Activated CD4-positive, alpha-beta memory T cell treated with anti-CD3 and anti-CD28 coated beads, Interleukin-2, amount 10 ng/mL, durations not matched to agents 7 days and 5 days (primary cell): ENCODE results near the gene FGGY. TPM values are rescaled to one million over a fixed set of nuclear protein-coding genes. Genes with fewer than 3 reads are reported as not detected.
"Not testable (repeated sequence)": the region's sequence is repeated elsewhere in the genome, so short reads cannot be mapped to it uniquely, and the experiment has no call there.

Source experiments
- CTCF ChIA-PET: fragments of 350-600 bp; sonication (Branson Sonifier 250); formaldehyde crosslinking; loops from one replicate; lab custom pipeline; 2021; ENCODE audit warnings: antibody characterized with exemption, inconsistent platforms; lab: Charles Lee
- POLR2A ChIA-PET: fragments of 350-600 bp; sonication (Branson Sonifier 250); formaldehyde crosslinking; loops from one replicate; lab custom pipeline; 2021; ENCODE audit warnings: antibody characterized with exemption; lab: Charles Lee
- DNase-seq: peaks from one replicate; pipeline ENCODE4 v3.0.0-alpha.2; 2020
- H3K27ac Mint-ChIP-seq: one replicate; pipeline ENCODE4 v1.8.0; 2021; ENCODE audit warnings: mild to moderate bottlenecking, mixed read lengths
- H3K27me3 Mint-ChIP-seq: one replicate; pipeline ENCODE4 v1.8.0; 2021; ENCODE audit warnings: mixed read lengths
- H3K36me3 Mint-ChIP-seq: one replicate; pipeline ENCODE4 v1.8.0; 2021; ENCODE audit warnings: low read depth, mixed read lengths
- H3K4me1 Mint-ChIP-seq: one replicate; pipeline ENCODE4 v1.8.0; 2021; ENCODE audit warnings: mixed read lengths
- H3K4me3 Mint-ChIP-seq: one replicate; pipeline ENCODE4 v1.8.0; 2021; ENCODE audit warnings: mild to moderate bottlenecking, mixed read lengths
- H3K9me3 Mint-ChIP-seq: one replicate; pipeline ENCODE4 v1.8.0; 2021; ENCODE audit warnings: mixed read lengths
- total RNA-seq, 2 experiments: library from RNA; stranded (reverse); gene quantifications; one replicate each; pipeline ENCODE4 v1.2.3, GENCODE V29; 2021

FGGY gene
- total RNA-seq, 2 experiments from 2014 or later = 7.0 to 7.7 TPM

DNA sequence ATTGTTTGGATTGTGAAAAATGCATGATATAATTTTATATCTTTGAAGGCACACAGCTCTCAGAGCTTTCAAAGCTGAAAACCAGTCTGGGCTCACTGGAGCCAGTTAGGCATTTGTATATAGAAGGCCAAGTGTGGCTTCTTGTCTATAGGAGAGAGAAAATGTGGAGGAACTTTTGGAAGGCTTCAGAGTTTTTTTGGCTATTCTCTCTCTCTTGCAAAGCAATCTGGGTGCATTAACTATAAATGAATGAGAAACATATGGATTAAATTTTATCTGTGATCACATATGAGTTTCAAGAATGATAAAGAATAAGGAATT is 301.2 kb downstream of the FGGY start:
- Mint-ChIP-seq H3K4me1 (no peaks in the 10 kb centered on the region), H3K36me3 (no peaks in the 10 kb centered on the region), H3K27me3 (no peaks in the 10 kb centered on the region), H3K9me3 (no peaks in the 10 kb centered on the region), H3K27ac (no peak overlapping the region), H3K4me3 (no peak overlapping the region)
- no peak for DNase-seq
- POLR2A ChIA-PET = no interaction called here
- CTCF ChIA-PET = no interaction called here

- DNase-seq = no peak
- H3K36me3 Mint-ChIP-seq = no peaks in the 10 kb centered on the region
- H3K27ac Mint-ChIP-seq = no peak overlapping the region
- no peaks in the 10 kb centered on the region for H3K27me3 Mint-ChIP-seq
- H3K9me3 Mint-ChIP-seq = no peaks in the 10 kb centered on the region
- no peaks in the 10 kb centered on the region for H3K4me1 Mint-ChIP-seq
- H3K4me3 Mint-ChIP-seq = no peak overlapping the region
- CTCF ChIA-PET = no interaction called here
- POLR2A ChIA-PET = no interaction called here
Observed at GRCh38 chr1:59601041-59601441, 304.1 kb downstream of the FGGY start.

- Mint-ChIP-seq H3K4me3 (no peak overlapping the region), H3K36me3 (no peaks in the 10 kb centered on the region), H3K4me1 (no peaks in the 10 kb centered on the region), H3K27me3 (no peaks in the 10 kb centered on the region), H3K27ac (no peak overlapping the region), H3K9me3 (no peaks in the 10 kb centered on the region)
- DNase-seq = no peak
- ChIA-PET CTCF (no interaction called here), POLR2A (no interaction called here)
Observed at GRCh38 chr1:59601811-59602210, 304.9 kb downstream of the FGGY start.

- Mint-ChIP-seq H3K36me3 (no peaks in the 10 kb centered on the region), H3K27me3 (no peaks in the 10 kb centered on the region), H3K4me1 (no peaks in the 10 kb centered on the region), H3K27ac (no peak overlapping the region), H3K9me3 (no peaks in the 10 kb centered on the region), H3K4me3 (no peak overlapping the region)
- DNase-seq = no peak
- ChIA-PET CTCF (no interaction called here), POLR2A (no interaction called here)
Observed at GRCh38 chr1:59604191-59604590, 307.3 kb downstream of the FGGY start.

DNA sequence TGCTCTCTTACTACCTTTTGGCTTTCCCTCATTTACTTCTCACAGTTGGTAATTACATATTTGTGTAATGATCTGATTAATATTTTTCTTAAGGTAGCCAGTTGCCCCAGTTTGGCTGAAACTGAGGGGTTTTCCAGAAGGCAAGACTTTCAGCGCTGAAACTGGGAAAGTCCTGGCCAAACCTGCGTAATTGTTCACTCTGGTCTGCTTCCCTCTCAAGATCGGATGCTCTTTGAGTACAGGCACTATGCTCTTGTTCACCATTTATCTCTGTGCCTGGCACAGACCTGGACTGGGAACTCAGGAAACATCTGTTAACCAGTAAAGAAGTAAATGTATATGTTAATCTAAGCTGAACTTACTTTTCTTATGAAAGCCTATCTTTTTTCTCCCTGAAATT is 308.3 kb downstream of the FGGY start:
- no peak overlapping the region for H3K4me3 Mint-ChIP-seq
- POLR2A ChIA-PET = no interaction called here
- no peaks in the 10 kb centered on the region for H3K4me1 Mint-ChIP-seq
- H3K9me3 Mint-ChIP-seq = peaks cover 3% of the 10 kb centered on the region
- CTCF ChIA-PET = no interaction called here
- H3K27me3 Mint-ChIP-seq = no peaks in the 10 kb centered on the region
- no peak for DNase-seq
- H3K36me3 Mint-ChIP-seq = peaks cover 3% of the 10 kb centered on the region
- H3K27ac Mint-ChIP-seq = no peak overlapping the region

DNA sequence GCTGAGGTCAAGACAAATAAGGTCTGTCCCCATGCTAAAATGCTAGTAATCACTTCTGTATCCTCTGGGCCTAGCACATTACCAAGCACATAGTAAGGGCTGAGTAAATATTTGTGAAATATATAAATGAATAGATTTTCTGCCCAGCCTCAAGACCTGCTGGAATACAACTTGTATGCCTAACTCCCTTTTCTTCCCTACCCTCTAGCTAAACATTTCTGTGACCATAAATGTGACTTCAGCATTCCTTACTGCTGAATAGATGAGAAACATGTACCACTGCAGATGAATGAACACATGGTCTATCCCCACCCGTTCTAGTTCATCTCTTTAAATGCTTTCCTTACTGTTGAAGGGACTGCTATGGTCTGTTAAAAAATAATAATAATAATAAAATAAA is 308.9 kb downstream of the FGGY start:
- POLR2A ChIA-PET = no interaction called here
- no peak for DNase-seq
- peaks cover 4% of the 10 kb centered on the region for H3K36me3 Mint-ChIP-seq
- CTCF ChIA-PET = no interaction called here
- peaks cover 4% of the 10 kb centered on the region for H3K9me3 Mint-ChIP-seq
- H3K4me3 Mint-ChIP-seq = no peak overlapping the region
- no peaks in the 10 kb centered on the region for H3K4me1 Mint-ChIP-seq
- H3K27ac Mint-ChIP-seq = no peak overlapping the region
- no peaks in the 10 kb centered on the region for H3K27me3 Mint-ChIP-seq

GRCh38 chr1:59609245-59609644 is 312.4 kb downstream of the FGGY start:
- H3K27ac Mint-ChIP-seq = no peak overlapping the region
- H3K27me3 Mint-ChIP-seq = no peaks in the 10 kb centered on the region
- ChIA-PET CTCF (no interaction called here), POLR2A (no interaction called here)
- H3K4me3 Mint-ChIP-seq = no peak overlapping the region
- H3K4me1 Mint-ChIP-seq = no peaks in the 10 kb centered on the region
- DNase-seq = no peak
- peaks cover 4% of the 10 kb centered on the region for H3K9me3 Mint-ChIP-seq
- H3K36me3 Mint-ChIP-seq = peaks cover 4% of the 10 kb centered on the region

DNA sequence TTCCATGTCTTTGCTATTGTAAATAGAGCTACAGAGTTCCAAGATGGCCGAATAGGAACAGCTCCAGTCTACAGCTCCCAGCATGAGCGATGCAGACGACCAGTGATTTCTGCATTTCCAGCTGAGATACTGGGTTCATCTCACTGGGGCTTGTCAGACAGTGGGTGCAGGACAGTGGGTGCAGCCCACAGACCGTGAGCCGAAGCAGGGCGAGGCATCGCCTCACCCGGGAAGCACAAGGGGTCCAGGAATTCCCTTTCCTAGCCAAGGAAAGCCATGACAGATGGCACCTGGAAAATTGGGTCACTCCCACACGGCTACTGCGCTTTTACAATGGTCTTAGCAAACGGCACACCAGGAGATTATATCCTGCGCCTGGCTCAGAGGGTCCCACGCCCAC is 313.6 kb downstream of the FGGY start:
- DNase-seq, H3K4me3 Mint-ChIP-seq, H3K9me3 Mint-ChIP-seq, POLR2A ChIA-PET, H3K27me3 Mint-ChIP-seq, H3K4me1 Mint-ChIP-seq, H3K27ac Mint-ChIP-seq, H3K36me3 Mint-ChIP-seq: not testable (repeated sequence)
- CTCF ChIA-PET = interaction anchor here (0.6 kb wide), 1 partner anchor 103 kb away, joined by 3 read pairs; no protein-coding TSS in a partner anchor

- H3K4me3 Mint-ChIP-seq = no peak overlapping the region
- H3K4me1 Mint-ChIP-seq = no peaks in the 10 kb centered on the region
- H3K27ac Mint-ChIP-seq = no peak overlapping the region
- ChIA-PET POLR2A (no interaction called here), CTCF (interaction anchor here (0.6 kb wide), 1 partner anchor 1704 kb away, joined by 3 read pairs; no protein-coding TSS in a partner anchor)
- H3K9me3 Mint-ChIP-seq = no peaks in the 10 kb centered on the region
- no peak for DNase-seq
- no peaks in the 10 kb centered on the region for H3K36me3 Mint-ChIP-seq
- no peaks in the 10 kb centered on the region for H3K27me3 Mint-ChIP-seq
Observed at GRCh38 chr1:59617434-59617833, 320.5 kb downstream of the FGGY start.

- ChIA-PET POLR2A (no interaction called here), CTCF (no interaction called here)
- H3K27ac Mint-ChIP-seq = no peak overlapping the region
- DNase-seq = no peak
- no peak overlapping the region for H3K4me3 Mint-ChIP-seq
- H3K9me3 Mint-ChIP-seq = peaks cover 4% of the 10 kb centered on the region
- H3K4me1 Mint-ChIP-seq = no peaks in the 10 kb centered on the region
- no peaks in the 10 kb centered on the region for H3K27me3 Mint-ChIP-seq
- no peaks in the 10 kb centered on the region for H3K36me3 Mint-ChIP-seq
Observed at GRCh38 chr1:59619557-59619956, 322.7 kb downstream of the FGGY start.

GRCh38 chr1:59625384-59625783 is 328.5 kb downstream of the FGGY start:
- POLR2A ChIA-PET = no interaction called here
- Mint-ChIP-seq H3K9me3 (peaks cover 4% of the 10 kb centered on the region), H3K27me3 (no peaks in the 10 kb centered on the region), H3K4me3 (no peak overlapping the region), H3K36me3 (no peaks in the 10 kb centered on the region), H3K27ac (no peak overlapping the region), H3K4me1 (no peaks in the 10 kb centered on the region)
- no peak for DNase-seq
- CTCF ChIA-PET = no interaction called here

GRCh38 chr1:59631561-59632255 is 334.8 kb downstream of the FGGY start:
- H3K9me3 Mint-ChIP-seq = peaks cover 4% of the 10 kb centered on the region
- H3K4me1 Mint-ChIP-seq = no peaks in the 10 kb centered on the region
- H3K27me3 Mint-ChIP-seq = no peaks in the 10 kb centered on the region
- H3K27ac Mint-ChIP-seq = no peak overlapping the region
- CTCF ChIA-PET = no interaction called here
- H3K4me3 Mint-ChIP-seq = no peak overlapping the region
- DNase-seq = no peak
- POLR2A ChIA-PET = no interaction called here
- no peaks in the 10 kb centered on the region for H3K36me3 Mint-ChIP-seq

GRCh38 chr1:59635097-59635496 is 338.2 kb downstream of the FGGY start:
- H3K9me3 Mint-ChIP-seq = peaks cover 4% of the 10 kb centered on the region
- no peak for DNase-seq
- no peaks in the 10 kb centered on the region for H3K36me3 Mint-ChIP-seq
- POLR2A ChIA-PET = no interaction called here
- H3K27me3 Mint-ChIP-seq = no peaks in the 10 kb centered on the region
- CTCF ChIA-PET = no interaction called here
- H3K4me3 Mint-ChIP-seq = no peak overlapping the region
- H3K27ac Mint-ChIP-seq = no peak overlapping the region
- no peaks in the 10 kb centered on the region for H3K4me1 Mint-ChIP-seq

GRCh38 chr1:59638231-59638711 is 341.4 kb downstream of the FGGY start:
- DNase-seq = no peak
- Mint-ChIP-seq H3K9me3 (peaks cover 4% of the 10 kb centered on the region), H3K36me3 (no peaks in the 10 kb centered on the region), H3K4me3 (no peak overlapping the region), H3K4me1 (no peaks in the 10 kb centered on the region), H3K27me3 (no peaks in the 10 kb centered on the region), H3K27ac (no peak overlapping the region)
- POLR2A ChIA-PET = no interaction called here
- CTCF ChIA-PET = no interaction called here
